Measurements from ENCODE around the gene ANKH.

Gene ANKH

DNA sequence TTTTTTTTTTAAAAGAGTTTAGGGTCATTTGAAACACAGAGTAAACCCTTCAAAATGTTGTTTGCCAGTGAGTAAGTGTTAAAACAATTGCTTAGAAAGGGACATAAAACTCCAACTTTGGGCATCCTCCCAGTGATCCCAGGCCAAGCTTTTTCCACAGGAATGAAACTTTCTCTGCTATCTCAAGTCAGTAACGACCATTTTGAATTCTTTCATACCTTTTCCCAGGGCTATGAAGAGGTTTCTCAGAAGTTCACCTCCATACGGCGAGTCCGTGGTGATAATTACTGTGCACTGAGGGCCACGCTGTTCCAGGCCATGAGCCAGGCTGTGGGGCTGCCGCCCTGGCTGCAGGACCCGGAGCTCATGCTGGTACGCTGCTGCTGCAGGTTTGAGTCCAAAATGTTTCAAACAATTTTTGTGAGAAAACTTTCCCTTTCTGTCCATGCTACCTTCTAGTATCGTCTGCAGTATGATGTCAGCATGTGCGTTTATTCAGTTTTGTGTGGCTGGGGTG, 190.3 kb downstream of the ANKH start:
- TF ChIP-seq, protein P1, sequence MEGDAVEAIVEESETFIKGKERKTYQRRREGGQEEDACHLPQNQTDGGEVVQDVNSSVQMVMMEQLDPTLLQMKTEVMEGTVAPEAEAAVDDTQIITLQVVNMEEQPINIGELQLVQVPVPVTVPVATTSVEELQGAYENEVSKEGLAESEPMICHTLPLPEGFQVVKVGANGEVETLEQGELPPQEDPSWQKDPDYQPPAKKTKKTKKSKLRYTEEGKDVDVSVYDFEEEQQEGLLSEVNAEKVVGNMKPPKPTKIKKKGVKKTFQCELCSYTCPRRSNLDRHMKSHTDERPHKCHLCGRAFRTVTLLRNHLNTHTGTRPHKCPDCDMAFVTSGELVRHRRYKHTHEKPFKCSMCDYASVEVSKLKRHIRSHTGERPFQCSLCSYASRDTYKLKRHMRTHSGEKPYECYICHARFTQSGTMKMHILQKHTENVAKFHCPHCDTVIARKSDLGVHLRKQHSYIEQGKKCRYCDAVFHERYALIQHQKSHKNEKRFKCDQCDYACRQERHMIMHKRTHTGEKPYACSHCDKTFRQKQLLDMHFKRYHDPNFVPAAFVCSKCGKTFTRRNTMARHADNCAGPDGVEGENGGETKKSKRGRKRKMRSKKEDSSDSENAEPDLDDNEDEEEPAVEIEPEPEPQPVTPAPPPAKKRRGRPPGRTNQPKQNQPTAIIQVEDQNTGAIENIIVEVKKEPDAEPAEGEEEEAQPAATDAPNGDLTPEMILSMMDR (conservative IDR thresholded peaks at IDR 0.05; ENCODE audit: low read depth, low read length) = no peak
- H3K4me3 ChIP-seq (ENCODE audit: low read length) = no peak overlapping the region
- no peak for DNase-seq (ENCODE audit: low read depth)

DNA sequence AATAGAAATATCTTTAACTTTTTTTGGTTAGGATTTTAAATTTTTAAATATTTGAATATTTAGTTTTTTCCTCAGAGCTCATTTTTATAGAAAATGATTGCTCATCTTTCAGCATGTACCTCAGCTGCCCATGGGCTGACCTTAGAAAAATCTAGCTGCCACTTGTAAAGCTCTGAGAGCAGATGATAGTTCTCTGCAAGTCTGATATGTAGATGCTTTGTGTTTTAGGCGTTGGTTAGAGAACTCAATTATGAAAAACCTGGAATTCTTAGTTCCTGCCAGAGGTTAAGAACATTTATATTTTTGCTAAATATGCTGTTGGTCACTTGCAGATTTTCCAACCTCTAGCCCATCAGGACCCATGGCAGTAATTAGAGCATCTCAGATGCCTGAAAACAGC, 192.0 kb downstream of the ANKH start:
- TF ChIP-seq, protein P1 (conservative IDR thresholded peaks at IDR 0.05; ENCODE audit: low read depth, low read length) = no peak
- no peak overlapping the region for H3K4me3 ChIP-seq (ENCODE audit: low read length)
- DNase-seq (ENCODE audit: low read depth) = no peak

DNA sequence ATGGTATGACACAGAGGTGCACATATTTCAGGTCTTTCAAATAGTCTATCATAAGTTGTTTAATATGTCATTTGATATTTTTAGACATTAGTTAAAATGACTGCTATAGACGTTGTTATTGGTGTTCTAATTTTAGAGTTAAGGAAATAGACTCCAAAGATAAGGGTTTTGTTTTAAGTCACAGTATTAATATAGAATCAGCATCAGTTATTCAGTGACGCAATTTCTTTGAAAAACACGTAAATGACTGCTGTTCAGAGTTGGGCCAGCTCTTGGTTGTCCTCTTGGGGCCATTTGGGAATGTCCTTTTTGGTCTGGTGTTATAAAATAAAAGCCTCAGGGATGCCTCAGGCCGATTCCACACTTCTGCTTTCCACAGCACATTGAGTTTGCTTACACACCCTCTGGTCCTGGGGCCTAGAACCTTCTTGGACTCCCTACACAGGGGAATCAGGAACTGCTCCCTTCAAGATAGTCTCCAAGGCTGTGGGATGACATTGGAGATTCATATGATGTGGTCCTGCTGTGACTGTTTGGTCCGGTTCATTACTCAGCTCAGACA, 192.7 kb downstream of the ANKH start:
- H3K4me3 ChIP-seq (ENCODE audit: low read length) = no peak overlapping the region

DNA sequence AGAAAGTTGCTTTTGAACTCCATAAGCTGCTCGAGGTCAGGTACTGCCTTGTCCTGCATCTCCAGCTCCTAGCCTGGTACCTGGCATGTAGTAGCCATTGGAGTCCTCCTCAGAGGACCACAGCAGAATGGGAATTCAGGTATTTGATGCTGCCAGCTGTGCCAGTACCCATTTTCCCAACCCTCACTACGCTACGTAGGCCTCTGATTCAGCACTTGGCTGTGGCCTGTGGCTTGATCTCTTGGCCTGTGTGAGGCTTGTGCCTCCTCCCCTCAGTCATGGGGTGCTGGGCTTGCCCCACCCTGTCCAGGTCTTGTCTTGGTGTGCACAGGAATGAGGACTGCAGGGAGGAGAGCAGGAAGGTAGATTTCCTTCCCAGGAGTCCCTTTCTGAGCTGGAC, 195.3 kb downstream of the ANKH start:
- no peak for DNase-seq (ENCODE audit: low read depth)
- TF ChIP-seq, protein P1 (conservative IDR thresholded peaks at IDR 0.05; ENCODE audit: low read depth, low read length) = no peak

More for the DNA sequence above, 192.7 kb downstream of the ANKH start:
- TF ChIP-seq, protein P1 (conservative IDR thresholded peaks at IDR 0.05; ENCODE audit: low read depth, low read length) = no peak
- no peak for DNase-seq (ENCODE audit: low read depth)

DNA sequence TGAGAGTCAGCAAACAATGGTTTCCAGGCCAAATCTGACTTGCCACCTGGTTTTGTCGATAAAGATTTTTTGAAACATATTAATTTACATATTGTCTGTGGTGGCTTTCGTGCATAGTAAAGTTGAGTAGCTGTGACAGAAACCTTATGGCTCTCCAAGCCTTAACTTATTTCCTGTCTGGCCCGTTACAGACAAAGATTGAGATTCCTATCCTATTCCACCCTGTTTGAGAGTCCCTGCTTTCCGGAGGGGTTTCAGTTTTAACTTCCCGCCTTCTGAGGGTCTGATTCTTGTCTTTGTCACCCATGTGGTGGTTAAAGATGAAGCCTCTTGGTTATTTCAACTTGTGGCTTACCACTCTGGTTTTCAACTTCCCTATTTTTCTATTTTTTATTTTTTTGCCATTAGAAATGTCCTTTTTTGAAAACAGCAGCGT, 195.7 kb downstream of the ANKH start:
- no peak overlapping the region for H3K4me3 ChIP-seq (ENCODE audit: low read length)
- TF ChIP-seq, protein P1 (conservative IDR thresholded peaks at IDR 0.05; ENCODE audit: low read depth, low read length) = no peak
- no peak for DNase-seq (ENCODE audit: low read depth)

More for the DNA sequence above, 195.3 kb downstream of the ANKH start:
- H3K4me3 ChIP-seq (ENCODE audit: low read length) = no peak overlapping the region

DNA sequence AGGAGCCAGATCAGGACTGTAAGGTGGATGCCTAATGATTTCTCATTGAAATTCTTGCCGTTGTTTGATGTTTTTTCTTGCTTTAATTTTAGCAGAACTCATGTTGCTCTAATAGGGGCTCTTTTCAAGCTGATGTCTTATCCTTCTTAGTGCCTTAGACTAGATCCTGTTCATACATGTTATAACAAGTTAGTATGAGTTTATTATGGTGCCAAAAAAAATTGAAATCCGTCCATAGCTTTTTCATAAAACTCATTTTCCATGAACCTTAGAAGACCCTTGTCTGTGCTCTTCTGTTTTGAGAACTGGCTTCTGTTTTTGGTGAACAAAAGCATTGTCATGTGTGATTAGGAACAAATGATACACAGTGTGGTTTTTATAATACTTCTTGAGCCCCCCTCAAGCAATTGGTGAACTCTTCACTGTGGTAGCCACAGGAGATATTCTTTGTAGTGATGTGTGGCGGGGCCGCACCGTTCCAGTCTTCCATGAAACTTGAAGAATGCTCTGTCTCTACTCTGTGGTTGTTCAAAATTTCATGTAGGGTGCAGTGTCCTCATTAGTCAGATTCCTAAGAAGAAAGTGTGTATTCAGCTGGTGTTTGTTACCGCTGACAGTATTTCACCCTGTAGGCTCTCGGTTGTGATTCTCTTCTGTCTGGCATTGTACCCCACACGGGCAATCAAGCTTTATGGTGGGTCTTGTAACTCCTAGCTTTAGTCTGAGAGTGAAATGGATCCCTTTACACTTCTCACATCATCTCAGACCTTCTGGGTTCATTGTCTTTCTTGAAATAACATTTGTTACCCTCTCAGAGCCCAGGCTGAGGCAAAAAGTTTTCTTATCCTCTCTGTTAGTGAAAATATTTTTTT, 196.4 kb downstream of the ANKH start:
- no peak overlapping the region for H3K4me3 ChIP-seq (ENCODE audit: low read length)
- TF ChIP-seq, protein P1 (conservative IDR thresholded peaks at IDR 0.05; ENCODE audit: low read depth, low read length) = no peak
- DNase-seq (ENCODE audit: low read depth) = no peak
